ENCODE results near the gene HMG20A.

DNA sequence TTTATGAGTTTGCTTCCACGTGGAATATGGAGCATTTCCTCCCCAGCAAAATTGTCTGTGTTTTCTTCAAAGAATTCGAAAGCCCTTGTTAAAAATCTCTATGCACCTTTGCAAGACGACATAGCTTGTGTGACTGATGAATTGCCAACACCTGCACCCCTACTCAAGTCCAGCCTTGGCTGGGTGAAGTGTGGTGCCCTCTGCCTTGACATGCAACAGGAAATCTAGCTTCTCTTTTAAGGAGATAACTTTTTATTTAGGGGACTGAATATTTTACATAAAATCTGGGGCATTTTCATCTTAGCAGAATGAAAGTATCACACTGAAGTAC, 647 bp downstream of the HMG20A start:
- TF ChIP-seq, protein P1, sequence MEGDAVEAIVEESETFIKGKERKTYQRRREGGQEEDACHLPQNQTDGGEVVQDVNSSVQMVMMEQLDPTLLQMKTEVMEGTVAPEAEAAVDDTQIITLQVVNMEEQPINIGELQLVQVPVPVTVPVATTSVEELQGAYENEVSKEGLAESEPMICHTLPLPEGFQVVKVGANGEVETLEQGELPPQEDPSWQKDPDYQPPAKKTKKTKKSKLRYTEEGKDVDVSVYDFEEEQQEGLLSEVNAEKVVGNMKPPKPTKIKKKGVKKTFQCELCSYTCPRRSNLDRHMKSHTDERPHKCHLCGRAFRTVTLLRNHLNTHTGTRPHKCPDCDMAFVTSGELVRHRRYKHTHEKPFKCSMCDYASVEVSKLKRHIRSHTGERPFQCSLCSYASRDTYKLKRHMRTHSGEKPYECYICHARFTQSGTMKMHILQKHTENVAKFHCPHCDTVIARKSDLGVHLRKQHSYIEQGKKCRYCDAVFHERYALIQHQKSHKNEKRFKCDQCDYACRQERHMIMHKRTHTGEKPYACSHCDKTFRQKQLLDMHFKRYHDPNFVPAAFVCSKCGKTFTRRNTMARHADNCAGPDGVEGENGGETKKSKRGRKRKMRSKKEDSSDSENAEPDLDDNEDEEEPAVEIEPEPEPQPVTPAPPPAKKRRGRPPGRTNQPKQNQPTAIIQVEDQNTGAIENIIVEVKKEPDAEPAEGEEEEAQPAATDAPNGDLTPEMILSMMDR (IDR thresholded peaks at IDR 0.05), result no peak
- TF ChIP-seq POLR2A (IDR thresholded peaks at IDR 0.05), result no peak

All from thyroid gland (tissue), 4 donors.